Epithelial cell of alveolus of lung (primary cell): Measurements from ENCODE around the gene UBC. TPM values are rescaled to one million over a fixed set of nuclear protein-coding genes. Genes with fewer than 3 reads are reported as not detected.

Experiments
- total RNA-seq: library from RNA; depleted of rRNA; stranded (reverse); fragments of >200 nt; gene quantifications from 2 replicates; pipeline ENCODE4 v1.2.1, GENCODE V29; 2015

UBC gene
- 1,041 and 1,251 TPM in 2 replicates for total RNA-seq

GRCh38 chr12:124914392-124915238 lies at the start of gene UBC:
UBC (minus strand) TSS chr12:124914650; CDS start chr12:124913771, 879 bp downstream.

GRCh38 chr12:124863416-124864325 lies 50.8 kb downstream of the UBC start, which contains the start of gene SCARB1:
SCARB1 (minus strand) TSS chr12:124863864; CDS start chr12:124863720, 144 bp downstream.

Other genes with a start within 250 kb of the UBC start
- 12.9 and 63.1 TPM in 2 replicates for gene SCARB1, start 50.8 kb downstream of the UBC start, total RNA-seq
- gene DHX37, start 74.5 kb upstream of the UBC start, total RNA-seq, result 7.6 and 12.9 TPM in 2 replicates
- gene BRI3BP, start 79.0 kb upstream of the UBC start, total RNA-seq, result 2.2 and 4.7 TPM in 2 replicates
- gene AACS, start 150.8 kb upstream of the UBC start, total RNA-seq, result 10.2 and 29.3 TPM in 2 replicates